CD14-positive monocyte (primary cell): ENCODE results near the gene KLHL25. TPM values are rescaled to one million over a fixed set of nuclear protein-coding genes. Genes with fewer than 3 reads are reported as not detected.

Source experiments
- DNase-seq, 3 donors: peaks; one replicate each; pipeline ENCODE4 v3.0.0-alpha.2; 2011 to 2022
- H2AFZ ChIP-seq: 2 replicates; pipeline ENCODE4 v1.6.0; 2012; ENCODE audit warnings: mild to moderate bottlenecking, low read depth, low read length, inconsistent platforms; ENCODE audit not compliant: insufficient read depth, poor library complexity, severe bottlenecking
- H3K27ac ChIP-seq, 2 donors: 1 replicate in 1 of 2; 2 replicates in 1 of 2; pipeline ENCODE4 v1.5.1; 2012 to 2013; ENCODE audit warnings: low read length in 2 of 2, control low read depth in 1 of 2, inconsistent platforms in 1 of 2, low read depth in 1 of 2, mild to moderate bottlenecking in 1 of 2
- H3K27me3 ChIP-seq, 2 donors: one replicate each; pipeline versions ENCODE4 v1.6.0 to v1.6.1; 2011 to 2013; ENCODE audit warnings: low read length in 2 of 2; ENCODE audit not compliant: control insufficient read depth in 2 of 2, insufficient read depth in 2 of 2
- H3K36me3 ChIP-seq, 2 donors: replicated peaks in 1 of 2; 1 replicate in 1 of 2; 2 replicates in 1 of 2; pipeline versions ENCODE4 v1.5.1 to v1.6.1; 2012 to 2013; ENCODE audit warnings: low read length in 2 of 2, control low read depth in 1 of 2, inconsistent platforms in 1 of 2, mild to moderate bottlenecking in 1 of 2; ENCODE audit not compliant: insufficient read depth in 2 of 2, control insufficient read depth in 1 of 2
- H3K4me1 ChIP-seq, 2 donors: 1 replicate in 1 of 2; 2 replicates in 1 of 2; pipeline versions ENCODE4 v1.5.1 to v1.6.1; 2012 to 2013; ENCODE audit warnings: low read length in 2 of 2, control low read depth in 1 of 2, inconsistent platforms in 1 of 2, mild to moderate bottlenecking in 1 of 2, moderate library complexity in 1 of 2; ENCODE audit not compliant: insufficient read depth in 2 of 2, control insufficient read depth in 1 of 2
- H3K4me2 ChIP-seq: replicated peaks from 2 replicates; pipeline ENCODE3; 2012; ENCODE audit warnings: low read length, moderate library complexity, mild to moderate bottlenecking; ENCODE audit not compliant: poor library complexity, severe bottlenecking; ENCODE audit errors: extremely low read depth
- H3K4me3 ChIP-seq, 3 experiments: fragments of 200-600 bp in 1 of 3; sonication (generic) in 1 of 3; replicated peaks in 1 of 3; 1 replicate in 2 of 3; 2 replicates in 1 of 3; pipeline ENCODE4 v1.5.1; 2011 to 2013; ENCODE audit warnings: low read length in 3 of 3, mild to moderate bottlenecking in 3 of 3, control low read depth in 2 of 3, low read depth in 2 of 3, inconsistent platforms in 1 of 3, moderate library complexity in 1 of 3
- H3K79me2 ChIP-seq: 2 replicates; pipeline ENCODE4 v1.6.0; 2012; ENCODE audit warnings: mild to moderate bottlenecking, control low read depth, inconsistent platforms, low read length, moderate library complexity; ENCODE audit not compliant: insufficient read depth
- H3K9ac ChIP-seq: 2 replicates; pipeline ENCODE4 v1.6.0; 2017; ENCODE audit warnings: low read length, mild to moderate bottlenecking; ENCODE audit not compliant: insufficient read depth, poor library complexity, severe bottlenecking
- H3K9me3 ChIP-seq, 2 donors: replicated peaks in 1 of 2; 1 replicate in 1 of 2; 2 replicates in 1 of 2; pipeline versions ENCODE4 v1.5.1 to v1.6.1; 2012 to 2013; ENCODE audit warnings: low read length in 2 of 2, control low read depth in 1 of 2; ENCODE audit not compliant: control insufficient read depth in 1 of 2, insufficient read depth in 1 of 2
- H4K20me1 ChIP-seq: 2 replicates; pipeline ENCODE4 v1.6.0; 2012; ENCODE audit warnings: mild to moderate bottlenecking, low read length, control low read depth, moderate library complexity; ENCODE audit not compliant: insufficient read depth
- H3K27ac Mint-ChIP-seq, 7 donors: one replicate each; pipeline ENCODE4 v1.8.0; 2020; ENCODE audit warnings: mild to moderate bottlenecking in 7 of 7, mixed read lengths in 7 of 7, moderate library complexity in 6 of 7, inconsistent platforms in 2 of 7
- H3K27me3 Mint-ChIP-seq, 3 donors: one replicate each; pipeline ENCODE4 v1.8.0; 2021 to 2022; ENCODE audit warnings: low read depth in 3 of 3, mild to moderate bottlenecking in 3 of 3, mixed read lengths in 3 of 3, moderate library complexity in 3 of 3, inconsistent platforms in 1 of 3
- H3K36me3 Mint-ChIP-seq, 2 donors: one replicate each; pipeline ENCODE4 v1.8.0; 2020; ENCODE audit warnings: mixed read lengths in 2 of 2, inconsistent platforms in 1 of 2, mild to moderate bottlenecking in 1 of 2
- H3K4me1 Mint-ChIP-seq: one replicate; pipeline ENCODE4 v1.8.0; 2020; ENCODE audit warnings: mild to moderate bottlenecking, mixed read lengths
- H3K4me3 Mint-ChIP-seq, 2 donors: one replicate each; pipeline ENCODE4 v1.8.0; 2020; ENCODE audit warnings: mild to moderate bottlenecking in 2 of 2, mixed read lengths in 2 of 2, moderate library complexity in 1 of 2
- H3K9me3 Mint-ChIP-seq, 7 donors: one replicate each; pipeline ENCODE4 v1.8.0; 2020 to 2022; ENCODE audit warnings: mixed read lengths in 7 of 7, mild to moderate bottlenecking in 6 of 7, moderate library complexity in 6 of 7, inconsistent platforms in 2 of 7
- CTCF ChIP-seq: fragments of 200-600 bp; IDR thresholded peaks from one replicate; pipeline ENCODE4 v1.8.0; 2022; ENCODE audit warnings: antibody characterized with exemption, mild to moderate bottlenecking
- WGBS: methylation state at CpG from one replicate; pipeline ENCODE4 v1.1.5; 2013; ENCODE audit warnings: missing lambda C conversion rate; ENCODE audit not compliant: insufficient coverage; 5-methylcytosine and 5-hydroxymethylcytosine counted together
- intact Hi-C, 2 donors: fragments of 100-400 bp; cut with micrococcal nuclease; formaldehyde crosslinking; loops; one replicate each; pipeline versions ENCODE4 v1.15.0 to v1.15.1; 2023
- polyA plus RNA-seq, 3 donors: library from polyadenylated mRNA; depleted of rRNA in 1 of 3; unstranded in 2 of 3; stranded (reverse) in 1 of 3; fragments of 300-500 nt in 2 of 3; fragments of >200 nt in 1 of 3; fragmentation: Illumina TruSeq in 2 of 3; gene quantifications; 1 replicate in 2 of 3; 2 replicates in 1 of 3; pipeline ENCODE4 v1.2.3, GENCODE V29; 2012 to 2021

KLHL25 gene
- polyA plus RNA-seq, 3 donors = 0.27 to 0.60 (median 0.40) TPM

- H3K4me2 ChIP-seq = no peak overlapping the region
- H3K79me2 ChIP-seq = no peaks in the 10 kb centered on the region
- no peak overlapping the region for H3K27ac ChIP-seq
- no peak for TF ChIP-seq CTCF
- no peak overlapping the region for H2AFZ ChIP-seq
- no peak overlapping the region for H3K4me3 ChIP-seq
- Mint-ChIP-seq H3K9me3 (peaks cover 0 to 17% (median 9%) of the 10 kb centered on the region in 7 donors), H3K4me1 (peaks cover 6% of the 10 kb centered on the region), H3K27me3 (peaks cover 0 to 2% (median 0%) of the 10 kb centered on the region in 3 donors), H3K4me3 (no peak overlapping the region), H3K27ac (no peak overlapping the region), H3K36me3 (no peaks in the 10 kb centered on the region)
- H3K9me3 ChIP-seq = peaks cover 0 to 17% of the 10 kb centered on the region in 2 donors
- H3K9ac ChIP-seq = no peak overlapping the region
- WGBS = 97% methylated on average over 32 of the region's 32 CpGs
- DNase-seq = no peak
- H4K20me1 ChIP-seq = no peaks in the 10 kb centered on the region
- H3K27me3 ChIP-seq = no peaks in the 10 kb centered on the region
- no peaks in the 10 kb centered on the region for H3K4me1 ChIP-seq
- no peaks in the 10 kb centered on the region for H3K36me3 ChIP-seq
- intact Hi-C loops = no loop called here
Measured at GRCh38 chr15:85768595-85769168, 26.0 kb downstream of the KLHL25 start.

GRCh38 chr15:85767785-85768529 lies 26.8 kb downstream of the KLHL25 start:
- Histone ChIP-seq H3K27me3 (no peaks in the 10 kb centered on the region), H3K4me1 (no peaks in the 10 kb centered on the region), H2AFZ (no peak overlapping the region), H3K36me3 (no peaks in the 10 kb centered on the region), H3K4me3 (no peak overlapping the region), H4K20me1 (no peaks in the 10 kb centered on the region), H3K4me2 (no peak overlapping the region), H3K9ac (no peak overlapping the region), H3K27ac (no peak overlapping the region), H3K79me2 (no peaks in the 10 kb centered on the region), H3K9me3 (peaks cover 0 to 17% of the 10 kb centered on the region in 2 donors)
- intact Hi-C loops = no loop called here
- WGBS = 96% methylated on average over 23 of the region's 26 CpGs
- no peak for DNase-seq
- H3K4me1 Mint-ChIP-seq = peaks cover 6% of the 10 kb centered on the region
- H3K4me3 Mint-ChIP-seq = no peak overlapping the region
- TF ChIP-seq CTCF = no peak
- no peak overlapping the region for H3K27ac Mint-ChIP-seq
- H3K27me3 Mint-ChIP-seq = peaks cover 0 to 2% (median 0%) of the 10 kb centered on the region in 3 donors
- peaks cover 0 to 17% (median 9%) of the 10 kb centered on the region in 7 donors for H3K9me3 Mint-ChIP-seq
- H3K36me3 Mint-ChIP-seq = no peaks in the 10 kb centered on the region
